ENCODE measurements around the gene CMSS1. TPM values are rescaled to one million over a fixed set of nuclear protein-coding genes. Genes with fewer than 3 reads are reported as not detected.

CMSS1 gene
- total RNA-seq, 4 donors from 2014 or later = 11.2 to 16.3 (median 14.1) TPM

GRCh38 chr3:100067589-100067988, 249.9 kb downstream of the CMSS1 start:
- Histone ChIP-seq H3K27ac (replicated peaks in 1 of 4) (no peak overlapping the region), H3K36me3 (no peaks in the 10 kb centered on the region), H3K4me1 (peaks cover 13 to 37% (median 29%) of the 10 kb centered on the region in 4 donors), H3K4me3 (no peak overlapping the region), H3K27me3 (no peaks in the 10 kb centered on the region), H3K9me3 (no peaks in the 10 kb centered on the region)
- DNase-seq (ENCODE audit: extremely low spot score) = no peak
- TF ChIP-seq CTCF (IDR thresholded peaks at IDR 0.05) = no peak
- no peak for TF ChIP-seq POLR2AphosphoS5 (IDR thresholded peaks at IDR 0.05)
- no peak for TF ChIP-seq EP300 (IDR thresholded peaks at IDR 0.05)
- TF ChIP-seq POLR2A (IDR thresholded peaks at IDR 0.05; ENCODE audit: low read depth) = no peak
- intact Hi-C loops (cut with DNase I) = loop anchor here (5.0 kb wide), 1 partner anchor 185 kb away; no protein-coding TSS in a partner anchor

GRCh38 chr3:100068826-100069225, 251.2 kb downstream of the CMSS1 start:
- Histone ChIP-seq H3K4me1 (peaks cover 13 to 38% (median 31%) of the 10 kb centered on the region in 4 donors), H3K4me3 (no peak overlapping the region), H3K36me3 (no peaks in the 10 kb centered on the region), H3K27me3 (no peaks in the 10 kb centered on the region), H3K9me3 (no peaks in the 10 kb centered on the region), H3K27ac (replicated peaks in 1 of 4) (peak overlapping the region in 2 of 4 donors; percentile 16 to 51)
- DNase-seq (ENCODE audit: extremely low spot score) = no peak
- intact Hi-C loops (cut with DNase I) = loop anchor here (5.0 kb wide), 1 partner anchor 183 kb away; no protein-coding TSS in a partner anchor
- TF ChIP-seq CTCF (IDR thresholded peaks at IDR 0.05) (peak; percentile 73 to 78 (median 74)), POLR2AphosphoS5 (IDR thresholded peaks at IDR 0.05) (peak in 1 of 2 donors; percentile 52), POLR2A (IDR thresholded peaks at IDR 0.05; ENCODE audit: low read depth) (no peak), EP300 (IDR thresholded peaks at IDR 0.05) (no peak)
- 28% methylated on average over 5 of the region's 5 CpGs for WGBS

GRCh38 chr3:100069472-100069871, 251.8 kb downstream of the CMSS1 start:
- Histone ChIP-seq H3K36me3 (no peaks in the 10 kb centered on the region), H3K4me3 (no peak overlapping the region), H3K4me1 (peaks cover 13 to 38% (median 30%) of the 10 kb centered on the region in 4 donors), H3K27me3 (no peaks in the 10 kb centered on the region), H3K9me3 (no peaks in the 10 kb centered on the region), H3K27ac (replicated peaks in 1 of 4) (peak overlapping the region in 2 of 4 donors; percentile 22 to 51)
- intact Hi-C loops (cut with DNase I) = loop anchor here (5.0 kb wide), 1 partner anchor 183 kb away; no protein-coding TSS in a partner anchor
- 75% methylated on average over 3 of the region's 3 CpGs for WGBS
- TF ChIP-seq CTCF (IDR thresholded peaks at IDR 0.05) = no peak
- TF ChIP-seq EP300 (IDR thresholded peaks at IDR 0.05) = no peak
- no peak for TF ChIP-seq POLR2A (IDR thresholded peaks at IDR 0.05; ENCODE audit: low read depth)
- no peak for TF ChIP-seq POLR2AphosphoS5 (IDR thresholded peaks at IDR 0.05)
- no peak for DNase-seq (ENCODE audit: extremely low spot score)

- no peak for DNase-seq (ENCODE audit: extremely low spot score)
- TF ChIP-seq EP300 (IDR thresholded peaks at IDR 0.05) = no peak
- TF ChIP-seq POLR2A (IDR thresholded peaks at IDR 0.05; ENCODE audit: low read depth) = no peak
- TF ChIP-seq POLR2AphosphoS5 (IDR thresholded peaks at IDR 0.05) = peak in 1 of 2 donors; percentile 35
- TF ChIP-seq CTCF (IDR thresholded peaks at IDR 0.05) = no peak
- Histone ChIP-seq H3K4me3 (no peak overlapping the region), H3K36me3 (no peaks in the 10 kb centered on the region), H3K4me1 (peaks cover 34 to 54% (median 42%) of the 10 kb centered on the region in 4 donors), H3K27ac (replicated peaks in 1 of 4) (no peak overlapping the region), H3K27me3 (no peaks in the 10 kb centered on the region), H3K9me3 (no peaks in the 10 kb centered on the region)
- WGBS = 91% methylated on average over 3 of the region's 3 CpGs
- intact Hi-C loops (cut with DNase I) = no loop called here
Measured at GRCh38 chr3:100072326-100073048, 254.8 kb downstream of the CMSS1 start.

All from esophagus muscularis mucosa (tissue), 4 donors.